ENCODE data around the gene SUCNR1. TPM values are rescaled to one million over a fixed set of nuclear protein-coding genes. Genes with fewer than 3 reads are reported as not detected.
"Not testable (repeated sequence)": the region's sequence is repeated elsewhere in the genome, so short reads cannot be mapped to it uniquely, and the experiment has no call there.

SUCNR1 gene
- total RNA-seq, 1 donor from 2014 or later: 2.7 TPM

GRCh38 chr3:151839313-151839631 lies 34.2 kb upstream of the SUCNR1 start:
- no peak for ATAC-seq
- intact Hi-C loops (cut with DNase I): loop anchor here (10.0 kb wide), 1 partner anchor 374 kb away; the partner anchor contains the start of gene IGSF10

DNA sequence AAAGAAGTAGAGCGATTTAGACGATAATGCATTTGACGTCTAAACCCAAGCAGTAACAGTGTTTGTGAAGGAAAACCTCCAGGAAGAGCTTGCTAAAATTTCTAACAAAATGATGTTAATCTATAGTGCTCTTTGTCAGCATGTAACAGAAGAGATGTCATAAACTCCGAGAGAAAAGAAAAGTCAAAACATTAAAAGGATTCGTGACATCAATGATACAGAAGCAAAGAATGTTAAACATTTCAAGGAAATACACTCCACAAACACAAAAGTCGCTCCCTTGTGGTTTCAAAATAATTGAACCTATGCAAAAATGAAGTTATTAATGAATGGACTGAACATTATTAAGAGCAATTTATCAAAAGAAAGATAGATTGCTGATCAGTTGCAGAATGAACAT lies 31.6 kb upstream of the SUCNR1 start:
- Histone ChIP-seq H3K4me3 (no peak overlapping the region), H3K27ac (no peak overlapping the region), H3K9me3 (no peaks in the 10 kb centered on the region), H3K27me3 (ENCODE audit: low read depth) (no peaks in the 10 kb centered on the region), H3K4me1 (peaks cover 8% of the 10 kb centered on the region), H3K36me3 (no peaks in the 10 kb centered on the region)
- no peak for DNase-seq
- ATAC-seq: no peak
- TF ChIP-seq, protein P1, sequence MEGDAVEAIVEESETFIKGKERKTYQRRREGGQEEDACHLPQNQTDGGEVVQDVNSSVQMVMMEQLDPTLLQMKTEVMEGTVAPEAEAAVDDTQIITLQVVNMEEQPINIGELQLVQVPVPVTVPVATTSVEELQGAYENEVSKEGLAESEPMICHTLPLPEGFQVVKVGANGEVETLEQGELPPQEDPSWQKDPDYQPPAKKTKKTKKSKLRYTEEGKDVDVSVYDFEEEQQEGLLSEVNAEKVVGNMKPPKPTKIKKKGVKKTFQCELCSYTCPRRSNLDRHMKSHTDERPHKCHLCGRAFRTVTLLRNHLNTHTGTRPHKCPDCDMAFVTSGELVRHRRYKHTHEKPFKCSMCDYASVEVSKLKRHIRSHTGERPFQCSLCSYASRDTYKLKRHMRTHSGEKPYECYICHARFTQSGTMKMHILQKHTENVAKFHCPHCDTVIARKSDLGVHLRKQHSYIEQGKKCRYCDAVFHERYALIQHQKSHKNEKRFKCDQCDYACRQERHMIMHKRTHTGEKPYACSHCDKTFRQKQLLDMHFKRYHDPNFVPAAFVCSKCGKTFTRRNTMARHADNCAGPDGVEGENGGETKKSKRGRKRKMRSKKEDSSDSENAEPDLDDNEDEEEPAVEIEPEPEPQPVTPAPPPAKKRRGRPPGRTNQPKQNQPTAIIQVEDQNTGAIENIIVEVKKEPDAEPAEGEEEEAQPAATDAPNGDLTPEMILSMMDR (IDR thresholded peaks at IDR 0.05): no peak
- intact Hi-C loops (cut with DNase I): no loop called here

More at GRCh38 chr3:151839313-151839631, 34.2 kb upstream of the SUCNR1 start:
- H3K9me3 ChIP-seq: no peaks in the 10 kb centered on the region
- no peak overlapping the region for H3K4me3 ChIP-seq
- no peaks in the 10 kb centered on the region for H3K36me3 ChIP-seq
- TF ChIP-seq, protein P1 (IDR thresholded peaks at IDR 0.05): peak; percentile 12
- no peak for DNase-seq
- peaks cover 16% of the 10 kb centered on the region for H3K4me1 ChIP-seq
- H3K27me3 ChIP-seq (ENCODE audit: low read depth): no peaks in the 10 kb centered on the region
- no peak overlapping the region for H3K27ac ChIP-seq

DNA sequence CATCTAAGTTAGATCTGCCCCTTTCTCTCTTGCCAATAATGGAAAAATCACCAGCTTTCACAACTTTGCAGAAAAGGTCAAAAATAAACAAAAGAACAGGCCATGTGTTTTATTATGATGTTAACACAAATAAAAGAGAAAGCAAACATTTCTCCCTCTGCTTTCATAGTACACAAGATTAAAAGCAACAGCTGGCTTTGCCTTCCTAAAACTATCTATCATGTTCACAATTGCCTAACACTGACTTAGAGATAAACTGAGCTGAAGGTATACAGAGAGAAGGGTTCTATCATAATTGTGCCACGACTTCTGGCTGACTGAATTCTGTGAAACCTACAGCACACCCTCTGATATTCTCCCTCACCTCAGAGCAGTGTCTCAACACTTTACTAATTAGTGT lies 30.2 kb upstream of the SUCNR1 start:
- Histone ChIP-seq H3K27ac (no peak overlapping the region), H3K9me3 (no peaks in the 10 kb centered on the region), H3K4me1 (no peaks in the 10 kb centered on the region), H3K36me3 (no peaks in the 10 kb centered on the region), H3K4me3 (no peak overlapping the region), H3K27me3 (ENCODE audit: low read depth) (no peaks in the 10 kb centered on the region)
- no peak for ATAC-seq
- intact Hi-C loops (cut with DNase I): no loop called here
- no peak for DNase-seq
- TF ChIP-seq, protein P1 (IDR thresholded peaks at IDR 0.05): no peak

GRCh38 chr3:151845306-151845905 lies 28.0 kb upstream of the SUCNR1 start:
- Histone ChIP-seq H3K4me3 (no peak overlapping the region), H3K4me1 (no peaks in the 10 kb centered on the region), H3K9me3 (peaks cover 3% of the 10 kb centered on the region), H3K27me3 (ENCODE audit: low read depth) (no peaks in the 10 kb centered on the region), H3K36me3 (no peaks in the 10 kb centered on the region), H3K27ac (no peak overlapping the region)
- TF ChIP-seq, protein P1 (IDR thresholded peaks at IDR 0.05): no peak
- DNase-seq (no peak), ATAC-seq (no peak)
- intact Hi-C loops (cut with DNase I): no loop called here

GRCh38 chr3:151850065-151850464 lies 23.4 kb upstream of the SUCNR1 start:
- H3K4me1 ChIP-seq; H3K9me3 ChIP-seq; H3K4me3 ChIP-seq; H3K36me3 ChIP-seq; H3K27me3 ChIP-seq (ENCODE audit: low read depth); ATAC-seq; intact Hi-C loops (cut with DNase I); DNase-seq; H3K27ac ChIP-seq: not testable (repeated sequence)

GRCh38 chr3:151852074-151852811 lies 21.2 kb upstream of the SUCNR1 start:
- ATAC-seq (no peak), DNase-seq (no peak)
- Histone ChIP-seq H3K27me3 (ENCODE audit: low read depth) (no peaks in the 10 kb centered on the region), H3K4me3 (no peak overlapping the region), H3K27ac (no peak overlapping the region), H3K4me1 (no peaks in the 10 kb centered on the region), H3K9me3 (peaks cover 6% of the 10 kb centered on the region), H3K36me3 (no peaks in the 10 kb centered on the region)
- intact Hi-C loops (cut with DNase I): no loop called here
- TF ChIP-seq, protein P1 (IDR thresholded peaks at IDR 0.05): no peak

Data from lower lobe of right lung (tissue), 2 donors.